OCI-LY1 (cell line): ENCODE data around the gene AGAP2.

ENCODE experiments used
- H2AFZ ChIP-seq: fragments of 200-600 bp; sonication (generic), shearing (Covaris generic); 2 replicates; pipeline ENCODE4 v1.6.0; 2014; ENCODE audit warnings: antibody characterized with exemption, mild to moderate bottlenecking, low read length
- H3F3A ChIP-seq: fragments of 200-600 bp; sonication (generic), shearing (Covaris generic); 2 replicates; pipeline ENCODE4 v1.6.0; 2014; ENCODE audit warnings: mild to moderate bottlenecking, antibody characterized with exemption, low read length, moderate library complexity; ENCODE audit not compliant: insufficient read depth
- H3K27ac ChIP-seq: fragments of 200-600 bp; sonication (generic); 2 replicates; pipeline ENCODE4 v1.5.1; 2014; ENCODE audit warnings: low read length, mixed run types, mild to moderate bottlenecking, low read depth; ENCODE audit not compliant: poor library complexity, severe bottlenecking
- H3K27me3 ChIP-seq: fragments of 200-600 bp; sonication (generic); 2 replicates; pipeline ENCODE4 v1.6.0; 2014; ENCODE audit warnings: antibody characterized with exemption, mild to moderate bottlenecking, low read length, moderate library complexity; ENCODE audit not compliant: insufficient read depth
- H3K36me3 ChIP-seq: fragments of 200-600 bp; sonication (generic); 2 replicates; pipeline ENCODE4 v1.6.1; 2014; ENCODE audit warnings: mild to moderate bottlenecking, antibody characterized with exemption, low read length, moderate library complexity, mixed read lengths; ENCODE audit not compliant: insufficient read depth
- H3K4me1 ChIP-seq: fragments of 200-600 bp; sonication (generic); 2 replicates; pipeline ENCODE4 v1.5.1; 2014; ENCODE audit warnings: mild to moderate bottlenecking, low read length, moderate library complexity; ENCODE audit not compliant: insufficient read depth, severe bottlenecking
- H3K4me2 ChIP-seq: fragments of 200-600 bp; sonication (generic), shearing (Covaris generic); 2 replicates; pipeline ENCODE4 v1.6.1; 2014; ENCODE audit warnings: low read length
- H3K4me3 ChIP-seq: fragments of 200-600 bp; sonication (generic); 2 replicates; pipeline ENCODE4 v1.5.1; 2014; ENCODE audit warnings: low read length, low read depth, mild to moderate bottlenecking, mixed read lengths; ENCODE audit not compliant: poor library complexity, severe bottlenecking
- H3K79me2 ChIP-seq: fragments of 200-600 bp; shearing (Covaris generic); 2 replicates; pipeline ENCODE4 v1.6.1; 2016; ENCODE audit warnings: mixed run types, low read length, mixed read lengths; ENCODE audit not compliant: insufficient read depth
- H3K9ac ChIP-seq: fragments of 200-600 bp; sonication (generic), shearing (Covaris generic); 2 replicates; pipeline ENCODE4 v1.6.1; 2014; ENCODE audit warnings: mild to moderate bottlenecking, low read length, mixed read lengths
- H3K9me2 ChIP-seq: fragments of 200-600 bp; sonication (generic), shearing (Covaris generic); 2 replicates; pipeline ENCODE4 v1.6.1; 2014; ENCODE audit warnings: low read depth, mild to moderate bottlenecking, low read length, mixed read lengths
- H3K9me3 ChIP-seq: fragments of 200-600 bp; shearing (Covaris generic); 2 replicates; pipeline ENCODE4 v1.6.1; 2014; ENCODE audit warnings: low read length, mixed read lengths
- H4K20me1 ChIP-seq: fragments of 200-600 bp; sonication (generic), shearing (Covaris generic); 2 replicates; pipeline ENCODE4 v1.6.0; 2016; ENCODE audit warnings: mild to moderate bottlenecking, low read length; ENCODE audit not compliant: insufficient read depth
- EZH2 ChIP-seq: fragments of 200-600 bp; sonication (generic), shearing (Covaris generic); IDR thresholded peaks from 2 replicates; pipeline ENCODE4 v1.8.0; 2017; ENCODE audit warnings: borderline replicate concordance, mixed run types, mild to moderate bottlenecking, antibody characterized with exemption, low read length, moderate library complexity, mixed read lengths
- TF ChIP-seq, protein P1 (sequence below): fragments of 200-600 bp; sonication (generic), shearing (Covaris generic); IDR thresholded peaks from 2 replicates; pipeline ENCODE4 v1.5.1; 2017; ENCODE audit warnings: mild to moderate bottlenecking, antibody characterized with exemption, low read length, moderate library complexity, mixed read lengths

Gene AGAP2

GRCh38 chr12:57726151-57726883 lies 12.2 kb downstream of the AGAP2 start:
- Histone ChIP-seq H3K27ac (no peak overlapping the region), H3K36me3 (peaks cover 45% of the 10 kb centered on the region), H3K9me3 (no peaks in the 10 kb centered on the region), H3K4me2 (no peak overlapping the region), H2AFZ (no peak overlapping the region), H3F3A (peaks cover 3% of the 10 kb centered on the region), H3K4me1 (peaks cover 4% of the 10 kb centered on the region), H3K9me2 (no peaks in the 10 kb centered on the region), H3K9ac (no peak overlapping the region), H4K20me1 (no peaks in the 10 kb centered on the region), H3K79me2 (no peaks in the 10 kb centered on the region), H3K27me3 (no peaks in the 10 kb centered on the region), H3K4me3 (no peak overlapping the region)
- TF ChIP-seq EZH2 = no peak
- TF ChIP-seq, protein P1, sequence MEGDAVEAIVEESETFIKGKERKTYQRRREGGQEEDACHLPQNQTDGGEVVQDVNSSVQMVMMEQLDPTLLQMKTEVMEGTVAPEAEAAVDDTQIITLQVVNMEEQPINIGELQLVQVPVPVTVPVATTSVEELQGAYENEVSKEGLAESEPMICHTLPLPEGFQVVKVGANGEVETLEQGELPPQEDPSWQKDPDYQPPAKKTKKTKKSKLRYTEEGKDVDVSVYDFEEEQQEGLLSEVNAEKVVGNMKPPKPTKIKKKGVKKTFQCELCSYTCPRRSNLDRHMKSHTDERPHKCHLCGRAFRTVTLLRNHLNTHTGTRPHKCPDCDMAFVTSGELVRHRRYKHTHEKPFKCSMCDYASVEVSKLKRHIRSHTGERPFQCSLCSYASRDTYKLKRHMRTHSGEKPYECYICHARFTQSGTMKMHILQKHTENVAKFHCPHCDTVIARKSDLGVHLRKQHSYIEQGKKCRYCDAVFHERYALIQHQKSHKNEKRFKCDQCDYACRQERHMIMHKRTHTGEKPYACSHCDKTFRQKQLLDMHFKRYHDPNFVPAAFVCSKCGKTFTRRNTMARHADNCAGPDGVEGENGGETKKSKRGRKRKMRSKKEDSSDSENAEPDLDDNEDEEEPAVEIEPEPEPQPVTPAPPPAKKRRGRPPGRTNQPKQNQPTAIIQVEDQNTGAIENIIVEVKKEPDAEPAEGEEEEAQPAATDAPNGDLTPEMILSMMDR = peak; percentile 20; the same call in 1 of the 2 replicates

DNA sequence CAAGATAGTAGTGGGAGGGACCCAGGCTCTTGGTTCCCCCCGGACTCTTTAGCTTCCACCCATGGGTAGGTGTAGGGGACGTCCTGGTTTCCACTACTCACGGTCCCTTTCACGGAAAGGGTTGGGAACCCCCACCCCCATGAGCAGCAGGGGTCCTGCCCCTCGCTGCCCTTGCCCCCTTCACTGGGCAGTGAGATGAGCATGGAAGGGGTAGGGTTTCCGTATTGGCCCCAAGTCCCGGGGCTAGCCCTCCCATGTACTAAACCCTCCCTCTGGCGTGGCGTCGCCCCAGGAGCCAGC lies 12.7 kb downstream of the AGAP2 start:
- TF ChIP-seq EZH2 = no peak
- TF ChIP-seq, protein P1 = no peak
- Histone ChIP-seq H3K27me3 (no peaks in the 10 kb centered on the region), H3K27ac (no peak overlapping the region), H3K9ac (no peak overlapping the region), H2AFZ (no peak overlapping the region), H3K36me3 (peaks cover 45% of the 10 kb centered on the region), H3K4me2 (no peak overlapping the region), H3F3A (peaks cover 3% of the 10 kb centered on the region), H3K9me3 (no peaks in the 10 kb centered on the region), H3K4me3 (no peak overlapping the region), H3K79me2 (no peaks in the 10 kb centered on the region), H3K4me1 (peaks cover 4% of the 10 kb centered on the region), H3K9me2 (no peaks in the 10 kb centered on the region), H4K20me1 (no peaks in the 10 kb centered on the region)

- Histone ChIP-seq H3K4me3 (no peak overlapping the region), H3K79me2 (no peaks in the 10 kb centered on the region), H3K4me1 (peaks cover 4% of the 10 kb centered on the region), H3K9ac (no peak overlapping the region), H3K36me3 (peaks cover 46% of the 10 kb centered on the region), H3K27ac (peak overlapping the region; percentile 51), H4K20me1 (no peaks in the 10 kb centered on the region), H3K27me3 (no peaks in the 10 kb centered on the region), H2AFZ (no peak overlapping the region), H3K4me2 (no peak overlapping the region), H3K9me3 (no peaks in the 10 kb centered on the region), H3F3A (peaks cover 3% of the 10 kb centered on the region), H3K9me2 (no peaks in the 10 kb centered on the region)
- TF ChIP-seq EZH2 = no peak
- TF ChIP-seq, protein P1 = no peak
These were observed 13.4 kb downstream of the AGAP2 start for GRCh38 chr12:57724936-57725740.
